K562 (cell line): ENCODE results near the gene ZNF121.
"Not testable (repeated sequence)": the region's sequence is repeated elsewhere in the genome, so short reads cannot be mapped to it uniquely, and the experiment has no call there.

Experiments
- EGR1 ChIP-seq: fragments of 450-650 bp; conservative IDR thresholded peaks from 2 replicates; pipeline ENCODE4 v1.6.1; 2017; ENCODE audit warnings: mild to moderate bottlenecking
- MAZ ChIP-seq, 2 experiments: fragments of 450-650 bp in 1 of 2; sonication (generic) in 1 of 2; formaldehyde crosslinking; IDR thresholded peaks in 1 of 2; conservative IDR thresholded peaks in 1 of 2; 2 replicates each; pipeline versions ENCODE4 v1.4.0 to v1.5.0; 2020; ENCODE audit warnings: mild to moderate bottlenecking in 1 of 2, missing genetic modification reagents in 1 of 2
- NUFIP1 ChIP-seq: fragments of 450-650 bp; IDR thresholded peaks from 2 replicates; pipeline ENCODE4 v1.6.1; 2018; ENCODE audit not compliant: partially characterized antibody
- RAD21 ChIP-seq, 2 experiments: fragments of 250-450 bp in 1 of 2; fragments of 450-650 bp in 1 of 2; sonication (Bioruptor Pico) in 1 of 2; formaldehyde crosslinking in 1 of 2; IDR thresholded peaks in 1 of 2; conservative IDR thresholded peaks in 1 of 2; 2 replicates each; pipeline versions ENCODE4 v1.4.0 to v1.8.0; 2020 to 2022; ENCODE audit warnings: mild to moderate bottlenecking in 2 of 2, moderate library complexity in 1 of 2
- RBFOX2 ChIP-seq: fragments of 200-400 bp; formaldehyde crosslinking; IDR thresholded peaks from 2 replicates; pipeline ENCODE4 v1.6.1; 2017; ENCODE audit warnings: low read depth, mild to moderate bottlenecking, low read length, moderate library complexity
- SPI1 ChIP-seq: IDR thresholded peaks from 2 replicates; pipeline ENCODE4 v1.6.1; 2011; ENCODE audit warnings: low read depth, low read length, control low read depth, borderline replicate concordance
- SREBF2 ChIP-seq: sonication (generic); formaldehyde crosslinking; IDR thresholded peaks from 2 replicates; pipeline ENCODE4 v1.4.0; 2020; ENCODE audit warnings: mild to moderate bottlenecking, missing genetic modification reagents
- TGIF2 ChIP-seq: sonication (generic); formaldehyde crosslinking; IDR thresholded peaks from 2 replicates; pipeline ENCODE4 v1.8.1; 2022; ENCODE audit warnings: mild to moderate bottlenecking, missing genetic modification reagents, moderate library complexity
- ZNF143 ChIP-seq: sonication (generic); formaldehyde crosslinking; IDR thresholded peaks from 2 replicates; pipeline ENCODE4 v1.9.0; 2022; ENCODE audit warnings: mild to moderate bottlenecking, missing genetic modification reagents
- ZNF263 ChIP-seq: sonication (generic); formaldehyde crosslinking; IDR thresholded peaks from 2 replicates; pipeline ENCODE4 v1.8.0; 2022; ENCODE audit warnings: mild to moderate bottlenecking, missing genetic modification reagents, borderline replicate concordance
- TF ChIP-seq, protein P1 (sequence below): sonication (generic); formaldehyde crosslinking; IDR thresholded peaks from 2 replicates; pipeline ENCODE4 v1.8.1; 2023; ENCODE audit warnings: mild to moderate bottlenecking, missing genetic modification reagents
- TF ChIP-seq, protein P2 (sequence below): sonication (generic); formaldehyde crosslinking; IDR thresholded peaks from 2 replicates; pipeline ENCODE4 v1.8.1; 2023; ENCODE audit warnings: mild to moderate bottlenecking, missing genetic modification reagents
- TF ChIP-seq, protein P3 (sequence below), 3 experiments: IDR thresholded peaks in 2 of 3; conservative IDR thresholded peaks in 1 of 3; 2 replicates each; pipeline ENCODE4 v1.5.1; 2011 to 2012; ENCODE audit warnings: low read length in 3 of 3, mild to moderate bottlenecking in 3 of 3, control low read depth in 2 of 3, improper control_type of control experiment in 1 of 3, inconsistent platforms in 1 of 3, low read depth in 1 of 3, mixed read lengths in 1 of 3, moderate library complexity in 1 of 3; ENCODE audit not compliant: insufficient read depth in 2 of 3
- TF ChIP-seq, protein P4 (sequence below), 2 experiments: fragments of 450-650 bp; formaldehyde crosslinking in 1 of 2; IDR thresholded peaks; 2 replicates each; pipeline versions ENCODE4 v1.4.0 to v1.6.1; 2014 to 2020; ENCODE audit warnings: mild to moderate bottlenecking in 2 of 2, borderline replicate concordance in 1 of 2, low read depth in 1 of 2

DNA sequence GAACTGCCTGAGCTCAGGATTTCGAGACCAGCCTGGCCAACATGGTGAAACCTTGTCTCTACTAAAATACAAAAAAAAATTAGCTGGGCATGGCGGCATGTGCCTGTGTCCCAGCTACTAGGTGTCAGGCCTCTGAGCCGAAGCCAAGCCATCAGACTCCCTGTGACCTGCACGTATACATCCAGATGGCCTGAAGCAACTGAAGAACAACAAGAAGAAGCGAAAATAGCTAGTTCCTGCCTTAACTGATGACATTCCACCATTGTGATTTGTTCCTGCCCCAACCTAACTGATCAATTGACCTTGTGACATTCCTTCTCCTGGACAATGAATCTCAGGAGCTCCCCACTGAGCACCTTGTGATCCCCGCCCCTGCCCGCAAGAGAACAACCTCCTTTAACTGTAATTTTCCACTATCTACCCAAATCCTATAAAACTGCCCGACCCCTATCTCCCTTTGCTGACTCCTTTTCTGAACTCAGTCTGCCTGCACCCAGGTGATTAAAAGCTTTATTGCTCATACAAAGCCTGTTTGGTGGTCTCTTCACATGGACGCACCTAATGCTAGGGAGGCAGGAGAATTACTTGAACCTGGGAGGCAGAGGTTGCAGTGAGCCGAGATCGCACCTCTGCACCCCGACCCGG lies 2.1 kb downstream of the ZNF121 start:
- not testable (repeated sequence) for TF ChIP-seq SPI1; ZNF263; RBFOX2; EGR1; MAZ (CRISPR knock-in tag; conservative IDR thresholded peaks at IDR 0.05 in 1 of 2, IDR thresholded peaks at IDR 0.05 in 1 of 2); SREBF2 (CRISPR knock-in tag); RAD21 (CRISPR knock-in tag; conservative IDR thresholded peaks at IDR 0.05 in 1 of 2, IDR thresholded peaks at IDR 0.05 in 1 of 2); NUFIP1; ZNF143; TGIF2 (CRISPR knock-in tag)
- TF ChIP-seq, protein P1, sequence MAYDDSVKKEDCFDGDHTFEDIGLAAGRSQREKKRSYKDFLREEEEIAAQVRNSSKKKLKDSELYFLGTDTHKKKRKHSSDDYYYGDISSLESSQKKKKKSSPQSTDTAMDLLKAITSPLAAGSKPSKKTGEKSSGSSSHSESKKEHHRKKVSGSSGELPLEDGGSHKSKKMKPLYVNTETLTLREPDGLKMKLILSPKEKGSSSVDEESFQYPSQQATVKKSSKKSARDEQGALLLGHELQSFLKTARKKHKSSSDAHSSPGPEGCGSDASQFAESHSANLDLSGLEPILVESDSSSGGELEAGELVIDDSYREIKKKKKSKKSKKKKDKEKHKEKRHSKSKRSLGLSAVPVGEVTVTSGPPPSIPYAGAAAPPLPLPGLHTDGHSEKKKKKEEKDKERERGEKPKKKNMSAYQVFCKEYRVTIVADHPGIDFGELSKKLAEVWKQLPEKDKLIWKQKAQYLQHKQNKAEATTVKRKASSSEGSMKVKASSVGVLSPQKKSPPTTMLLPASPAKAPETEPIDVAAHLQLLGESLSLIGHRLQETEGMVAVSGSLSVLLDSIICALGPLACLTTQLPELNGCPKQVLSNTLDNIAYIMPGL (CRISPR knock-in tag) = not testable (repeated sequence)
- TF ChIP-seq, protein P2, sequence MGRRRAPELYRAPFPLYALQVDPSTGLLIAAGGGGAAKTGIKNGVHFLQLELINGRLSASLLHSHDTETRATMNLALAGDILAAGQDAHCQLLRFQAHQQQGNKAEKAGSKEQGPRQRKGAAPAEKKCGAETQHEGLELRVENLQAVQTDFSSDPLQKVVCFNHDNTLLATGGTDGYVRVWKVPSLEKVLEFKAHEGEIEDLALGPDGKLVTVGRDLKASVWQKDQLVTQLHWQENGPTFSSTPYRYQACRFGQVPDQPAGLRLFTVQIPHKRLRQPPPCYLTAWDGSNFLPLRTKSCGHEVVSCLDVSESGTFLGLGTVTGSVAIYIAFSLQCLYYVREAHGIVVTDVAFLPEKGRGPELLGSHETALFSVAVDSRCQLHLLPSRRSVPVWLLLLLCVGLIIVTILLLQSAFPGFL (CRISPR knock-in tag) = not testable (repeated sequence)
- TF ChIP-seq, protein P3, sequence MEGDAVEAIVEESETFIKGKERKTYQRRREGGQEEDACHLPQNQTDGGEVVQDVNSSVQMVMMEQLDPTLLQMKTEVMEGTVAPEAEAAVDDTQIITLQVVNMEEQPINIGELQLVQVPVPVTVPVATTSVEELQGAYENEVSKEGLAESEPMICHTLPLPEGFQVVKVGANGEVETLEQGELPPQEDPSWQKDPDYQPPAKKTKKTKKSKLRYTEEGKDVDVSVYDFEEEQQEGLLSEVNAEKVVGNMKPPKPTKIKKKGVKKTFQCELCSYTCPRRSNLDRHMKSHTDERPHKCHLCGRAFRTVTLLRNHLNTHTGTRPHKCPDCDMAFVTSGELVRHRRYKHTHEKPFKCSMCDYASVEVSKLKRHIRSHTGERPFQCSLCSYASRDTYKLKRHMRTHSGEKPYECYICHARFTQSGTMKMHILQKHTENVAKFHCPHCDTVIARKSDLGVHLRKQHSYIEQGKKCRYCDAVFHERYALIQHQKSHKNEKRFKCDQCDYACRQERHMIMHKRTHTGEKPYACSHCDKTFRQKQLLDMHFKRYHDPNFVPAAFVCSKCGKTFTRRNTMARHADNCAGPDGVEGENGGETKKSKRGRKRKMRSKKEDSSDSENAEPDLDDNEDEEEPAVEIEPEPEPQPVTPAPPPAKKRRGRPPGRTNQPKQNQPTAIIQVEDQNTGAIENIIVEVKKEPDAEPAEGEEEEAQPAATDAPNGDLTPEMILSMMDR (IDR thresholded peaks at IDR 0.05 in 2 of 3, conservative IDR thresholded peaks at IDR 0.05 in 1 of 3; ENCODE audit: insufficient read depth in 2 of 3, low read depth in 1 of 3, low read length in 3 of 3) = not testable (repeated sequence)
- TF ChIP-seq, protein P4, sequence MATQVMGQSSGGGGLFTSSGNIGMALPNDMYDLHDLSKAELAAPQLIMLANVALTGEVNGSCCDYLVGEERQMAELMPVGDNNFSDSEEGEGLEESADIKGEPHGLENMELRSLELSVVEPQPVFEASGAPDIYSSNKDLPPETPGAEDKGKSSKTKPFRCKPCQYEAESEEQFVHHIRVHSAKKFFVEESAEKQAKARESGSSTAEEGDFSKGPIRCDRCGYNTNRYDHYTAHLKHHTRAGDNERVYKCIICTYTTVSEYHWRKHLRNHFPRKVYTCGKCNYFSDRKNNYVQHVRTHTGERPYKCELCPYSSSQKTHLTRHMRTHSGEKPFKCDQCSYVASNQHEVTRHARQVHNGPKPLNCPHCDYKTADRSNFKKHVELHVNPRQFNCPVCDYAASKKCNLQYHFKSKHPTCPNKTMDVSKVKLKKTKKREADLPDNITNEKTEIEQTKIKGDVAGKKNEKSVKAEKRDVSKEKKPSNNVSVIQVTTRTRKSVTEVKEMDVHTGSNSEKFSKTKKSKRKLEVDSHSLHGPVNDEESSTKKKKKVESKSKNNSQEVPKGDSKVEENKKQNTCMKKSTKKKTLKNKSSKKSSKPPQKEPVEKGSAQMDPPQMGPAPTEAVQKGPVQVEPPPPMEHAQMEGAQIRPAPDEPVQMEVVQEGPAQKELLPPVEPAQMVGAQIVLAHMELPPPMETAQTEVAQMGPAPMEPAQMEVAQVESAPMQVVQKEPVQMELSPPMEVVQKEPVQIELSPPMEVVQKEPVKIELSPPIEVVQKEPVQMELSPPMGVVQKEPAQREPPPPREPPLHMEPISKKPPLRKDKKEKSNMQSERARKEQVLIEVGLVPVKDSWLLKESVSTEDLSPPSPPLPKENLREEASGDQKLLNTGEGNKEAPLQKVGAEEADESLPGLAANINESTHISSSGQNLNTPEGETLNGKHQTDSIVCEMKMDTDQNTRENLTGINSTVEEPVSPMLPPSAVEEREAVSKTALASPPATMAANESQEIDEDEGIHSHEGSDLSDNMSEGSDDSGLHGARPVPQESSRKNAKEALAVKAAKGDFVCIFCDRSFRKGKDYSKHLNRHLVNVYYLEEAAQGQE (IDR thresholded peaks at IDR 0.05; ENCODE audit: borderline replicate concordance) = not testable (repeated sequence)
- TF ChIP-seq, protein P4 (CRISPR knock-in tag; IDR thresholded peaks at IDR 0.05; ENCODE audit: low read depth) = not testable (repeated sequence)
